ENCODE results near the gene DPYD.

The DPYD gene

GRCh38 chr1:97680470-97680869, 240.4 kb downstream of the DPYD start:
- DNase-seq: no peak

GRCh38 chr1:97677702-97678101, 243.1 kb downstream of the DPYD start:
- DNase-seq: no peak

GRCh38 chr1:97674517-97674916, 246.3 kb downstream of the DPYD start:
- DNase-seq: no peak

- DNase-seq: no peak
Measured at GRCh38 chr1:97668945-97669344, 251.9 kb downstream of the DPYD start.

GRCh38 chr1:97660431-97661105, 260.3 kb downstream of the DPYD start:
- no peak for DNase-seq

- DNase-seq: no peak
Measured at GRCh38 chr1:97654876-97655585, 265.8 kb downstream of the DPYD start.

GRCh38 chr1:97651250-97651649, 269.6 kb downstream of the DPYD start:
- DNase-seq: no peak

- DNase-seq: no peak
Measured at GRCh38 chr1:97649591-97649990, 271.2 kb downstream of the DPYD start.

- DNase-seq: no peak
Measured at GRCh38 chr1:97647776-97648175, 273.1 kb downstream of the DPYD start.

GRCh38 chr1:97646071-97646470, 274.8 kb downstream of the DPYD start:
- DNase-seq: no peak

- no peak for DNase-seq
Measured at GRCh38 chr1:97640677-97641076, 280.2 kb downstream of the DPYD start.

GRCh38 chr1:97636941-97637340, 283.9 kb downstream of the DPYD start:
- DNase-seq: no peak

GRCh38 chr1:97634758-97635157, 286.1 kb downstream of the DPYD start:
- DNase-seq: no peak

GRCh38 chr1:97632776-97633175, 288.1 kb downstream of the DPYD start:
- no peak for DNase-seq

- no peak for DNase-seq
Measured at GRCh38 chr1:97632075-97632474, 288.8 kb downstream of the DPYD start.

- no peak for DNase-seq
Measured at GRCh38 chr1:97630948-97631347, 289.9 kb downstream of the DPYD start.

GRCh38 chr1:97630281-97630680, 290.6 kb downstream of the DPYD start:
- DNase-seq: no peak

- DNase-seq: no peak
Measured at GRCh38 chr1:97623220-97623619, 297.6 kb downstream of the DPYD start.

GRCh38 chr1:97621955-97622354, 298.9 kb downstream of the DPYD start:
- DNase-seq: no peak

GRCh38 chr1:97619706-97620105, 301.1 kb downstream of the DPYD start:
- DNase-seq: no peak

GRCh38 chr1:97610748-97611147, 310.1 kb downstream of the DPYD start:
- DNase-seq: no peak

- DNase-seq: no peak
Measured at GRCh38 chr1:97610102-97610501, 310.7 kb downstream of the DPYD start.

- no peak for DNase-seq
Measured at GRCh38 chr1:97608272-97608671, 312.6 kb downstream of the DPYD start.

- no peak for DNase-seq
Measured at GRCh38 chr1:97603776-97604175, 317.1 kb downstream of the DPYD start.

GRCh38 chr1:97603218-97603617, 317.6 kb downstream of the DPYD start:
- no peak for DNase-seq

Data from activated CD8-positive, alpha-beta memory T cell treated with anti-CD3 and anti-CD28 coated beads, Interleukin-2, amount 50 U/mL, for 4 hours (primary cell).